MCF 10A (cell line): ENCODE data around the gene SIPA1L2. TPM values are rescaled to one million over a fixed set of nuclear protein-coding genes. Genes with fewer than 3 reads are reported as not detected.

ENCODE experiments used
- BruUV-seq: library from RNA; stranded (reverse); fragments of 400-500 nt; replicated peaks from 2 replicates; lab custom pipeline; 2021; lab: Mats Ljungman, UMichigan
- CTCF ChIA-PET: fragments of 300-600 bp; sonication (Branson Sonifier 250); formaldehyde crosslinking; extraction: SDS; loops from one replicate; lab custom pipeline; 2021; ENCODE audit warnings: antibody characterized with exemption, inconsistent platforms; lab: Yijun Ruan, JAX
- POLR2A ChIA-PET: fragments of 300-600, 350-650 bp; sonication (Branson Sonifier 250); formaldehyde crosslinking; extraction: SDS; loops from one replicate; lab custom pipeline; 2020; ENCODE audit warnings: antibody characterized with exemption, inconsistent platforms; lab: Yijun Ruan, JAX
- DNase-seq: peaks from one replicate; pipeline ENCODE4 v3.0.0-alpha.2; 2018; ENCODE audit not compliant: unreplicated experiment
- H3K27ac Mint-ChIP-seq: one replicate; pipeline ENCODE4 v1.8.0; 2022; ENCODE audit warnings: mild to moderate bottlenecking, low read depth, mixed read lengths; ENCODE audit not compliant: unreplicated experiment
- H3K27me3 Mint-ChIP-seq: one replicate; pipeline ENCODE4 v1.8.0; 2022; ENCODE audit warnings: mixed read lengths; ENCODE audit not compliant: insufficient read depth, unreplicated experiment
- H3K36me3 Mint-ChIP-seq: one replicate; pipeline ENCODE4 v1.8.0; 2022; ENCODE audit warnings: mild to moderate bottlenecking, moderate library complexity, mixed read lengths; ENCODE audit not compliant: insufficient read depth, unreplicated experiment
- H3K4me1 Mint-ChIP-seq: one replicate; pipeline ENCODE4 v1.8.0; 2022; ENCODE audit warnings: mixed read lengths; ENCODE audit not compliant: insufficient read depth, unreplicated experiment
- H3K4me3 Mint-ChIP-seq: one replicate; pipeline ENCODE4 v1.8.0; 2022; ENCODE audit warnings: mild to moderate bottlenecking, moderate library complexity, mixed read lengths; ENCODE audit not compliant: unreplicated experiment
- H3K9me3 Mint-ChIP-seq: one replicate; pipeline ENCODE4 v1.8.0; 2022; ENCODE audit warnings: mixed read lengths; ENCODE audit not compliant: unreplicated experiment
- intact Hi-C: fragments of 100-400 bp; cut with micrococcal nuclease; formaldehyde crosslinking; loops from 2 replicates; pipeline ENCODE4 v1.14.1; 2022
- total RNA-seq: library from RNA; stranded (reverse); gene quantifications from 2 replicates; pipeline ENCODE4 v1.2.3, GENCODE V29; 2022
- TF ChIP-seq, protein P1 (sequence below): fragments of 200-600 bp; IDR thresholded peaks from one replicate; pipeline ENCODE4 v1.8.0; 2022; ENCODE audit warnings: antibody characterized with exemption, mild to moderate bottlenecking; ENCODE audit not compliant: unreplicated experiment

SIPA1L2 gene
- total RNA-seq, 1 experiment from 2014 or later = 15.2 TPM

DNA sequence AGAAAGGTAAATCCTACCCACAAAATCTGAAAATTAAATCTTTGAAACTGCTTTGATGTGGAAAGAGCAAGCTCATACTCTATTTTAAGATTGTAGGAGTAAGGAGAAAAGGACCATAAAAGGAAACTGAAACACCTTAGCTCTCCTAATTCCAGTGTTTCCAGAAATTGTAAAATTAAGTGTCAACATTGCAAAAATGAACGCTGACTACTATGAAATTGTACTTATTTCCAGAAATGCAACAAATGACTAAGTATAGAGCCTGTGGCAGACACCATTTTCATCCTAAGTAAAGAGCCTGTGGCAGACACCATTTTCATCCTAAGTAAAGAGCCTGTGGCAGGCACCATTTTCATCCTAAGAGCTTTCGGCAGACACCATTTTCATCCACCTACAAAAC, 6.9 kb upstream of the SIPA1L2 start:
- Mint-ChIP-seq H3K27me3 (no peaks in the 10 kb centered on the region), H3K9me3 (no peaks in the 10 kb centered on the region), H3K27ac (no peak overlapping the region), H3K36me3 (no peaks in the 10 kb centered on the region), H3K4me1 (peaks cover 4% of the 10 kb centered on the region), H3K4me3 (no peak overlapping the region)
- ChIA-PET CTCF (interaction anchor here (0.6 to 2.8 kb wide), 36 partner anchors 9 to 823 kb away, joined by 3 to 32 read pairs (median 3); no protein-coding TSS in a partner anchor), POLR2A (interaction anchor here (0.7 to 1.6 kb wide), 7 partner anchors 8 to 476 kb away, joined by 3 to 5 read pairs (median 4); no protein-coding TSS in a partner anchor)
- no TSS peak for BruUV-seq
- intact Hi-C loops = loop anchor here (1.0 kb wide), 1 partner anchor 233 kb away; no protein-coding TSS in a partner anchor
- DNase-seq = no peak
- TF ChIP-seq, protein P1, sequence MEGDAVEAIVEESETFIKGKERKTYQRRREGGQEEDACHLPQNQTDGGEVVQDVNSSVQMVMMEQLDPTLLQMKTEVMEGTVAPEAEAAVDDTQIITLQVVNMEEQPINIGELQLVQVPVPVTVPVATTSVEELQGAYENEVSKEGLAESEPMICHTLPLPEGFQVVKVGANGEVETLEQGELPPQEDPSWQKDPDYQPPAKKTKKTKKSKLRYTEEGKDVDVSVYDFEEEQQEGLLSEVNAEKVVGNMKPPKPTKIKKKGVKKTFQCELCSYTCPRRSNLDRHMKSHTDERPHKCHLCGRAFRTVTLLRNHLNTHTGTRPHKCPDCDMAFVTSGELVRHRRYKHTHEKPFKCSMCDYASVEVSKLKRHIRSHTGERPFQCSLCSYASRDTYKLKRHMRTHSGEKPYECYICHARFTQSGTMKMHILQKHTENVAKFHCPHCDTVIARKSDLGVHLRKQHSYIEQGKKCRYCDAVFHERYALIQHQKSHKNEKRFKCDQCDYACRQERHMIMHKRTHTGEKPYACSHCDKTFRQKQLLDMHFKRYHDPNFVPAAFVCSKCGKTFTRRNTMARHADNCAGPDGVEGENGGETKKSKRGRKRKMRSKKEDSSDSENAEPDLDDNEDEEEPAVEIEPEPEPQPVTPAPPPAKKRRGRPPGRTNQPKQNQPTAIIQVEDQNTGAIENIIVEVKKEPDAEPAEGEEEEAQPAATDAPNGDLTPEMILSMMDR = no peak

DNA sequence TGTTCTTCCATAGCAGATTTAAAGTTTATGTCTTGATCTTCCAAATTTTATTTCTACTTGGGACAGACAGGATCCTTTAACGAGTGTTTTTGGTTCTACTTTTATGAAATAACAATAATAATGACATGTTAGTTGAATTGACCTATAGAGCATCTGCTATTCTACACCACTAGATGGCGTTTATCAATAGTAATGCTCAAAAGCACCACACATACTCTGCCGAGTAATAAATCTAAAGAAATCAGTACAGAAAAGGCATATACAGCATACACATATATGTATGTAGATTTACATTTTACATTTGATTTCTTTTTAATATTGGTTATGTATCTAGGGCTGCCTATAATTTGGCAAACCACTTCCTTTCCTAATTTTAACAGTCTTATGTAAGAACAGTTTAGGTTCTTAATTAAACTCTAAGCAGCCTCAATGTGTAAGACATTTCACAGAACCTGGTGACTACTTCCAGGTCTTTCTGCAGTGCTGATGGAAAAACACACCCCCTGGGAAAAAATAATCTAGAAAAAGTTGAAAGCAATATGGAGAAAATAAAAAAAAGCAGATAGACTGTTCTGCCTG, 5.9 kb upstream of the SIPA1L2 start:
- H3K9me3 Mint-ChIP-seq = no peaks in the 10 kb centered on the region
- H3K4me3 Mint-ChIP-seq = no peak overlapping the region
- H3K27ac Mint-ChIP-seq = no peak overlapping the region
- TF ChIP-seq, protein P1 = peak; percentile 76
- POLR2A ChIA-PET = interaction anchor here (1.3 kb wide), 1 partner anchor 477 kb away, joined by 4 read pairs; no protein-coding TSS in a partner anchor
- no peaks in the 10 kb centered on the region for H3K36me3 Mint-ChIP-seq
- H3K4me1 Mint-ChIP-seq = peaks cover 6% of the 10 kb centered on the region
- DNase-seq = peak; percentile 81
- no TSS peak for BruUV-seq
- intact Hi-C loops = loop anchor here (1.0 kb wide), 4 partner anchors 158 to 605 kb away; no protein-coding TSS in a partner anchor
- CTCF ChIA-PET = interaction anchor here (0.6 to 2.8 kb wide), 10 partner anchors 13 to 605 kb away, joined by 3 to 32 read pairs (median 4); no protein-coding TSS in a partner anchor
- H3K27me3 Mint-ChIP-seq = no peaks in the 10 kb centered on the region

DNA sequence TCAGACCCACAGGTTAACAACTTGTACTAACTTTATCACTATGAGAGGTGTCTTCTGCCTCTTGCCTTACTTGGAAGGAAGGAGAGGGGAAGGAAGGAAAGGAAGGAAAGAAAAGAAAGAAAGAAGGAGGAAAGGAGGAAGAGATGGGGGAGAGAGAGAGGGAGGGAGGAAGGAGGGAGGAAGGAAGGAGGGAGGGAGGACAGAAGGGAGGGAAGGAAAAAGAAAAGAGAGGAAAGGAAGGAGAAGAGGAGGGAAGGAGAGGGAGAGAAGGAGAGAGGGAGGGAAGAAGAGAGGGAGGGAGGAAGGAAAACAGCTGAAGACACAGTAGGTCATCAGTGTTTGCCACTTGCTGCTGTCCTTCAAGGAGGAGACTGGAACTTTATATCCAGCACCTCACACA, 5.3 kb upstream of the SIPA1L2 start:
- intact Hi-C loops = loop anchor here (1.0 kb wide), 3 partner anchors 159 to 606 kb away; no protein-coding TSS in a partner anchor
- TF ChIP-seq, protein P1 = no peak
- DNase-seq = no peak
- Mint-ChIP-seq H3K9me3 (no peaks in the 10 kb centered on the region), H3K27ac (no peak overlapping the region), H3K36me3 (no peaks in the 10 kb centered on the region), H3K27me3 (no peaks in the 10 kb centered on the region), H3K4me3 (no peak overlapping the region), H3K4me1 (peaks cover 11% of the 10 kb centered on the region)
- no TSS peak for BruUV-seq
- CTCF ChIA-PET = interaction anchor here (0.6 to 2.5 kb wide), 36 partner anchors 10 to 768 kb away, joined by 3 to 30 read pairs (median 4); no protein-coding TSS in a partner anchor
- POLR2A ChIA-PET = interaction anchor here (0.6 to 1.7 kb wide), 6 partner anchors 11 to 478 kb away, joined by 3 to 8 read pairs (median 4); no protein-coding TSS in a partner anchor

DNA sequence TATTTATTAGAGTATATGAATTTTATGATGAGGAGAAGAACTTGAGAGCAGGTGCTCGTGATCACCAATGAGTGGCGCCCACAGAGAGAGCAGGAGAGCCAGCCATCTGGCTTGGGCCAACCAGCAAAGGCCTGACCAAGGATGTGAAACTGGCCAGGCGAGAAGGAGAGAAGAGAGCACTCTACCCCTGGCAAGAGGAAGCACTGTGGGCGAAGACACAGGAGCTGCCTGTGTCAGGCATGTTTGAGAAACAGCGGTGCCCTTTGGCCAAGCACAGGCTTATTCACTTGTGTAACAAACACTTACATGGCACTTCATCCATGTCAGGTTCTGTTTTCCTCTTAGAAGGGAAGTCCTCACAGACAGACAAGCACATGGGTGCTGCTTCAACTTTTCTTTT, 4.2 kb upstream of the SIPA1L2 start:
- no peaks in the 10 kb centered on the region for H3K36me3 Mint-ChIP-seq
- BruUV-seq = no TSS peak
- DNase-seq = no peak

More for the DNA sequence above, 4.2 kb upstream of the SIPA1L2 start:
- ChIA-PET POLR2A (interaction anchor here (0.6 to 1.7 kb wide), 4 partner anchors 41 to 350 kb away, joined by 3 to 5 read pairs (median 4); no protein-coding TSS in a partner anchor), CTCF (interaction anchor here (0.6 to 2.5 kb wide), 26 partner anchors 8 to 766 kb away, joined by 3 to 30 read pairs (median 4); no protein-coding TSS in a partner anchor)
- TF ChIP-seq, protein P1 = no peak
- H3K4me3 Mint-ChIP-seq = no peak overlapping the region
- intact Hi-C loops = loop anchor here (5.0 kb wide), 1 partner anchor 658 kb away; no protein-coding TSS in a partner anchor
- H3K9me3 Mint-ChIP-seq = no peaks in the 10 kb centered on the region
- H3K4me1 Mint-ChIP-seq = peaks cover 13% of the 10 kb centered on the region
- H3K27me3 Mint-ChIP-seq = no peaks in the 10 kb centered on the region
- no peak overlapping the region for H3K27ac Mint-ChIP-seq
